Renal cortical epithelial cell (primary cell): ENCODE data around the gene ERCC1. TPM values are rescaled to one million over a fixed set of nuclear protein-coding genes. Genes with fewer than 3 reads are reported as not detected.

Experiments
- DNase-seq: peaks from one replicate; pipeline ENCODE4 v3.0.0-alpha.2; 2011; ENCODE audit warnings: low read depth
- total RNA-seq: library from RNA; depleted of rRNA; stranded (reverse); fragments of >200 nt; gene quantifications from 2 replicates; pipeline ENCODE4 v1.2.3, GENCODE V29; 2014

Gene ERCC1
- total RNA-seq, 1 donor from 2014 or later: 41.9 TPM

DNA sequence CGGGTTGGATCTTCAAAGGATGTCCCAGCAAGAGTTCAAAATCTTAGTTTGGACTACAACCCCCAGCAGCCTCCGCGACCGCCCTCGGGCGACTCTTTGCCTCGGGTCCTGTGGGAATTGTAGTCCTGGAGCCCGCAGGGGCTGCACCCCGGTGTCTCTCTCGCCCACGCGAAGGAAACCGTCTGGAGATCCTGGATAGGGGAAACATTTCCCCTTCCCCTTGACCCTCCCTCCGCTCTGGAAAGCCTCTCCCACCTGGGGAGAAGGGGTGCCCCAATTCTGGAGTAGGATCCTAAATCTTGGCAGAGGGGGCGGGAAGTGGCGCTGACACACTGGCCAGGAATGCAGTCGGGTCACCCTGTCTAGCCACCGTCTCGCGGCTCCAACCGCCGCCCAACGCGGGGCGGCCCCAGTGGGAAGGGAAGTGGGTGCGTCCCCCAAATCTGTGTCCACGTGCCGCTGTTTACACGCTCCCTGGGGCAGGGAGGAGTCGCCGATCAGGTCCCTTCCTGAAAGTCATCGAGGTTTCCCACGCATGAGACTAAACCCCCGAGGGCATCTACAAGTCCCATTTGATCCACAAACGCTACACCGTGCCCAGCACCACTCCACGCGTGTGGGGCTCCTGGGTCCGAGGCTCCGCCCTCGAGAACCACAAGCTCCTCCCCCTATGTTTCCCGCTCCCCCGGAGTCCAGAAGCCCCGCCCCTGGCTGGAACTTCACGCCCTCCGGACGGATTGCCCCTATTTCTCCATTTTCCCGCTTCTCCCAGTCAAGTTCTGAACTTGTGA lies 18.1 kb downstream of the ERCC1 start:
- DNase-seq: peak; percentile 86

DNA sequence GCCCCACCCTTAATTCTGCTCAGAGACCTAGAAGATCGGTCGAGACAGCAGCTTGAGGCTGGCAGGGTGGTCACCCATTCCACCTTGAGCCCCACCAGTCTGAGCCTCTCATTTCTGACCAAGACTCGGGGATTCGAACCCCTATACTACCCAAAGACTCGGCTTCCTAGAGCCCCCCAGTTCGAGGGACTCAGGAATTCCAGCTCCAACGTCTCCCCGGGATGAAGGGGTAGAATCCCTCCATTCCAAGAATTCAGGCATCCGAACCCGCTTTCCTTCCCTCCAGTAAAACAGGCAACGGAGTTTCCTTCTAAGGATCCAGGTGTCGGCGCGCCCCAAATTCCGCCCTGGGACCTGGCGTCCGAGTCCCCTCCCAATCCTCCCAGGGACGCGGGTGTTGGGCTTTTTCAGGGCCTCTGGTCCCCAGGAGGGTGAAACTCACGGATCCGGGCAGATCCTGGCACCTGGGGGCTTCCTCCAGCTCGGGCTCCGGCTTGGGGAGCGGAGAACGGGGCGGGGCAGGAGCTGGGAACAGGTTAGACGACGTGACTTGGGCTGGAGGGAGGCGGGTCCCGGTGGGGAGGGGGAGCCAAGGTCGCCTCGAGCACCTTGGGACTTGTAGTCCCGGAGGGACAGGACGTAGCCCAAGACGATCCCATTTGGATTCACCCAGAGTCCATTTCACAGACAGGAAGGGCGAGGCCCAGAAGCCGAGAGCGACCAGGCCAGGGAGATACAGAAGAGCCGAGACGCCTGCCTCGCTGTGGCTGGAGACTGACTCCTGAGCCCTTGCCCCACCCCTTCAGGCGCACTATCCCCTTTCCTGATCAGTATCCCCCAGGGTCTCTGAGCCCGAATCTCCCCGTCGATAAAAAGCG lies 18.9 kb downstream of the ERCC1 start, which contains the start of gene PPP1R13L:
Gene PPP1R13L, minus strand, starts transcription at position 513 of the 878 bp plus-strand sequence. CDS start 6,751 bp downstream, outside the sequence.
- peak; percentile 85 for DNase-seq

DNA sequence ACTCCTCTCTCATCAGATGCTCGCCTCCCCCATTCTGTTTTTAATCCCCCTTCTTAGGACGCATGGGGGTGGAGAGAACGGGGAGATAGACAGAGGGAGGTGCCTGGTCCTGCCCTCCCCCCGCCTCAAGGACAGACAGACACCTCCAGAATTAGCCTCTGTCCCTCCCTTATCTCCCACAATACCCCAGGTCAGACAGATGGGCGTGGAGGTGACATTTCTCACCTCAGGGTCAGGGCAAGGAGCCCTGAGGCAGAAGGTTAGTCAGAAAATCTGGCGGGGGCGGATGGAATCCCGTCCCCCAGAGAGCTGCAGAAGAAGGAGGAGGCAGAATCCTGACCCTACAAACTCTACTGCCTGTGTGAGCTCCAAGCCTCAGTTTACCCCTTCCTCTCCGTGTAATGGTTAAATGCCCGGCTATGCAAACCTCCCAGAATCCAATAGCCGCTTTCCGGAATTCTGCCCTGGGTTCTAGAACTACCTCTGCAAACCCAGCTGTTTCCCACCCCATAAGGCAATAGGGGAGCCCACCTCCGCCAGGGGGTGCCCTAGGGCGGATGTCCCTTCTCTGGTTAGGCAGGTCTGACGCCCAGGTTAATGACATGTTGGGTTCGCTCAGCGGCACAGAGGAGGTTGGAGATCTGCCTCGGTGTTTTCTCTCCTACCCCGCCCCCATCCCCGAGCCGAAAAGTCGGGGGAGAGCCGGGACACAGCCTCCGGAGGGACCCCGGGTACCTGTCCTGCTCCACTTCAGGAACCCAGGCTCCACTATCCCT lies 19.7 kb downstream of the ERCC1 start:
- DNase-seq: peak; percentile 44

DNA sequence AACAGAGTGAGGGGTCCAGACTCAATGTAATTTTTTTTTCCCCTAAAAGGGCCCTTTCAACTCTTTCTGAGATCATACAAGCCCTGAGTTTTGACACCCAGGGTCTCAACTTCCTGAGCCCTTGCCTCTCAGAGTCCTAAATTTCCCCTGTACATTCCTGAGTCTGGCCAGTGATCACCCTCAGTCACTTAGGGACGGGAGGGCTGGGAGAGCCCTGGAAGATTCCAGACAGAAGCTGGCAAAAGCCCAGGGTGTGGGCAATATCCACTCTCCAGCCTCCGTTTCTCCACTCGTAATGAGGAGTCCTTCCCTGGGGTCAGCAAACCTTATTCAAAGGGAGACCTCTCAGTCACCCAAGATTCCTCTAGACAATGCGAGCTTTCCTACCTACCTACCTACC lies 20.4 kb downstream of the ERCC1 start:
- no peak for DNase-seq

DNA sequence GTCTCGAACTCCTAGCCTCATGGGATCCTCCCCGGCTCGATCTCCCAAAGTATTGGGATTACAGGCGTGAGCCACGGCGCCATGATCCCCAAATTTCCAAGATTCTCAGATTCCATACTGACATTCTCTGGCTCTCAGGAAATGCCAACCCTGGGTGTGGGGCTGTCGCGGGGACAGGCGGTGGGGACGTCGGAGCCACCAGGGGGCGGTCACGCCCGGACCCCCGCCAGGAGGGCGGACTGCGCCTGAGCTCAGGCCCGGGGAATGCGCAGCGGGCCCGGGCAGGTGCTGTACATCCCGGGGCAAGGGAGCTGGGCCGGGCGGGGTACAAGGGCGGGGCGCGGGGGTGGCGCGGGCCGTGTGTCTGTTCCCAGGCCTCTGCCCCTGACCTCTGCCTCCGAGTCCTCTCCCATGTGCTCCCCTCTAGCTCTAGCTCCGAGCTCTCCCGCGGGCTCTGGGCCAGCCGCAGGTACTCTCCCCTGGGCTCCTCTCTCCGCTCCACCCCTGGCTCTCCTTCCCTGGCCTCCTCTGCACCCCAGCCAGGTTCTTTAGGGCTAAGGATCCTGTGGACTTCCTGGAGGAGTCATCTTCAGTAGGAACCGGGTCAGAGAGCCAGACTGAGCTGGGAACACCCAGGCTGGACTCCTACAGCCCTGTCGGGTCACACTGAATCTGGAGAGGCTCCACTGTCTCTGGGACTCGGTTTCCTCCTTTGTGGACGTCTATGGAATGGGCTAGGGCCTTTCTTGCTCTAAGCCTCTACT lies 21.2 kb downstream of the ERCC1 start:
- DNase-seq: no peak

DNA sequence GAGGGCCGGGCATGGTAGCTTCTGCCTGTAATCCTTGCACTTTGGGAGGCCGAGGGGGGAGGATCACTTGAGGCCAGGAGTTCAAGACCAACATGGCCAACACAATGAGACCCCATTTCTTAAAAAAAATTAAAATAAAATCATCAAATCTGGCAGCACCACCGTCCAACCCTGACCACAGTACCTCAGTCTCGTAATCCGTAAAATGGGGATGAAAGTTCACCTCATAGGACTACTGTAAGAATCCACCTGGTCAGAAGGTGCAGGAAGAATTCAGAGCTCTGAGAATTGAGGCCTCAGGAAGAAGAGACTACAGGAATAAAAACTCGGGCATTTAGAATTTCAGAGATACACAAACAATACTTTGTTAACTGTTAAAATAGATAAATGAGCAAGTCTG lies 21.9 kb downstream of the ERCC1 start:
- no peak for DNase-seq

DNA sequence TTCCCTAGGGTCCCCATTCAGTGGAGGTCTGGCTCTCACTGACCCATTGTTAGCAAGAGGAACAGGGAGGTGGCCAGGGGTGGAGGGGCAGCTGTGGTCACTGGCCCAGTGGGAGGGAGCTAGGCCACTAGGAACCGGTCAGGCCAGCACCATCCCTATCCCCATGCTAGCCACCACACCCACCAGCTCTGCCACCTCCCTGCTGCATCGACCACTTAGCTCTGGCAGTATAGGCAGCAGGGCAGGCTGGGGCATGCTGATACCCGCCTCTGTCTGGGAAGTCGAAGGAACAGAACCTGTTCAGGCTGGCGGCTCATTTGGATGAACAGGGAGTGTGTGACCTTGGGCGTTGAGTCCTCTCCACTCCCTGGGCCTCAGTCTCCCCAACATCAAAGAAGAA lies 23.5 kb downstream of the ERCC1 start:
- DNase-seq: no peak

DNA sequence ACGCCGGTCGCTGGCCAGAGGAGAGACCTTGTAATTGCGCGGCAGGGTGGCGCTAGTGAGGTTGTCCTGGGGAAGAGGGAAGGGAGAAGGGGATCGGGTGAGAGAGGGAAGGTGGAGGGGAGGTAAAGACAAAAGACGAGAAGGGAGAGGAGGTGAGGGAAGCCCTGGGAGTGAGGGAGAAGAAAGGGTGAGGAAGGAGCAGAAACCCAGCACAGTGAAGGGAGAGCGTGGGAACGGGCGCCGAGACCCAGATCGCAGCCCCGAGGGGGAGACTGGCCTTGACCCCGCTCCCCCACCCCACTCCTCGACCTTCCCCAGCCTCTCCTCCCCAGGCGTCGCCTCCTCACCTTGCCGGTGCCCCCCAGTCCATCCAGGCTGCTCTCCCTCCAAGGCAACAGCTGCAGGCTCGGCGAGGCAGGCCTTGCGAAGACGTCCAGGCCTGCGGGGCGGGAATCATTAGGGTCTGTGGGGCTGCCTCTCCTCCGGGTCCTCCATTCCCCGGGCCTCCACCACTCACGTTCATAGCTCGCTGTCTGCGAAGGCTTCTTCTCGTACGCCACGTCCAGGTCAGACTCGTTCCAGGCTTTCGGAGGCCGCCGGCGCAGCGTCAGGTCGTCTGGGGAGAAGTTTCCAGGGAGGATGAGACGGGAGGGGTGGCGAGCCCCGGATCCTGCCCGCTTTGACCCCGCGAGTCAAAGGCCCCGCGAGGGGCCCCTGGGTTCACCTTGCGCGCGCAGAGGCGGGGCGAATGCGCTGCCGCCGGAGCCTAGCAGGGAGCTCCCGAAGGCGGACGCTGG lies 27.7 kb downstream of the ERCC1 start:
- DNase-seq: no peak

DNA sequence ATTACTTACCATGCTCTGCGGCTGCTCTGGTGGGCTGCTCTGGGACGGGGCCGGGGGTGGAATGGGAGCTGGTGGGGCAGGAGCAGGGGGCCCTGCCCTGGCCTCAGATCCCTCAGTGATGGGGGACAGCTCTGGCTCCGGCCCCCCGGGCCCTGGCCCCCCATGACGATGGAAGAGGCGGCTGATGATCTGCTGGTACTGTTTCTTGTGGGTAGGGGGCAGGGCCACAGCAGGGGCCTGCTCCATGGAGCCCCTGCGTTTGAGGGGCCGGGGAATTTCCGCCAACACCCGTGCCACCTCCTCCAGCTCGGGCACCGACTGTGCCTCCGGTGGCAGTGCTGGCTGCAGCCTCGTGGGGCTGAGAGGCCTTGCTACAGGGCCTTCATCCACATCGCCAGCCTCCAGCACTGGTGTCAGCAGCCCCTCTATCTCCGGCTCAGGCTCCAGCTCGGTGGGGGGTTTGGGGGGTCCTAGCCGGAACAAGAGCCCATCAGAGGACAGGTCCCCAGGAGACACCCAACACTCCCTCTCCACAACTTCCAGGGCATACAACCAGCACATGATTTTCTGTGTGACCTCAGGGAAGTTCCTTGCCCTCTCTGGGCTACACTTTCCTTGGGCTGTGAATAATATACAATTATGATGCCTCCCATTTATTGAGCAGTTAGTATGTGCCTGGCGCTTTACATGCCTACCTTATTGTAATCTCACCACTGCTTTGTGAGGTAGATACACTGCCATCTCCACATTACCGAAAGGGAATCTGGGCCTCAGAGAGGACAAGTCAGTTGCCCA lies 31.6 kb downstream of the ERCC1 start:
- no peak for DNase-seq

DNA sequence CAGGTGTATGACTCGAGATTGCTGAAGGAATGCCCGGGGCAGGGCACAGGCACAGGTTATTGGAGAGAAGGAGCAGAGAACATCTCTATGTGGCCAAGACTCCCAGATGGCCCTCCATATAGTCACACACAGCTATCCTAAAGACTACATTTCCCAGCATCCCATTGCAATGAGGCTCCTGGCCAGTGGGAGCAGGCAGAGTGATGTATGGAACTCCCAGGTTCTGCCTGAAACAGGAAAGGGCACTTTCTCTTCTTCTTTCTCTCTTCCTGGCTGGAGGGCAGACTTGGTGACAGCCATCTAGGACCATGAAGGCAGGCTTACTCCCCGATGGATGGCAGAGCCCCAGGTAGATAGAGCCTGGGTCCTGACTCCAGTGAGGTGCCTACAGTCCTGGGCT lies 32.4 kb downstream of the ERCC1 start:
- no peak for DNase-seq

DNA sequence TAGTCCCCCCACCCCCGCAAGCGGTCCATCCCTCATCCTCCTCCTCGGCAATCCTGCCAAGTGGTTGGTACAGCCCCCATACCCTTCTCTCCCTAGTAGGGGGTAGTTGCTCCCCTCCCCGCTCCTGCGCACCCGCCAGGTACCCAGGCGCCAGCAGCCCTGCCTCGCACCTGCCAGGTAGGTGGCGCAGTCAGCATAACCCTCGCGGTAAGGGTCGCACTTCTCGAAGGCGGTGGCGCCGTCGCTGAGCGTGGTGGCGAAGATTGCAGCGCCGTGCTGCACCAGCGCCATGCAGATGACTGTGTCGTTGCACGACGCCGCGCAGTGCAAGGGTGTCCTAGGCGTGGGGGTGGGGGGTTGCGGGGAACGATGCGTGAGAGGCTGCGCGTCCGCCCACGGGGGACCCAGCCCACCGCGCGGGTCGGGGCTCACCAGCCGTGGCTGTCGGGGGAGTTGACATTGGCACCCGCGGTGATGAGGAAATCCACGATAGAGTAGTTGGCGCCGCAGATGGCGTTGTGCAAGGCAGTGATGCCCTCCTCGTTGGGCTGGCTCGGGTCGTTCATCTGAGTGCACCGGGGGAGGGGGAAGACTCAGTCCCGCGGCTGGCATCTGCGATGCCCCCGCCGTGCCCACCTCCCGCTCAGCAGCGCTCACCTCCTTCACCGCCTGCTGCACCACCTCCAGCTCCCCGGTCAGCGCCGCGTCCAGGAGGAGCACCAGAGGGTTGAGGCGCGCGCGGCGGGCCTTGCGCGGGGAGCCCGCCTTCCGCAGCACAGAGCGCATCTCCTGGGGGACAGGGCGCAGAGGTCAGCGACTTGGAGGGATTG lies 38.1 kb downstream of the ERCC1 start:
- DNase-seq: no peak

DNA sequence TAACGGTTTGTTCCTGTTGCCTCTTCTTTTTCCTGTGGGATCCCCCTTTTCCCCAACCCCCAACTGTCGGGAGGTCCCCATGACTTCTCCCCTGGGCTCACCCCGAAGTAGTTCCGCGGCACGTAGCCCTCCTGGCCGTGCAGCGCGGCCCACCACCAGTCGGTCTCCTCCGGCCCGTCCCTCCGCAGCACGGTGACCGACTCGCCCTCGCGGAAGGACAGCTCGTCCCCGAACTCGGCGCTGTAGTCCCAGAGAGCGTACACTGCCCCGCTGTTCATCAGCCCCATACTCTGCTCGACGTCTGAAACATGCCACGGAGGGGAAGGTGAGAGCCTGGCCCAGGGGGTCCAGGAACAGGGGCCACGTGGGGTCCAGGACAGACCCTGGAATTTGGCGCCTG lies 41.3 kb downstream of the ERCC1 start:
- DNase-seq: no peak

DNA sequence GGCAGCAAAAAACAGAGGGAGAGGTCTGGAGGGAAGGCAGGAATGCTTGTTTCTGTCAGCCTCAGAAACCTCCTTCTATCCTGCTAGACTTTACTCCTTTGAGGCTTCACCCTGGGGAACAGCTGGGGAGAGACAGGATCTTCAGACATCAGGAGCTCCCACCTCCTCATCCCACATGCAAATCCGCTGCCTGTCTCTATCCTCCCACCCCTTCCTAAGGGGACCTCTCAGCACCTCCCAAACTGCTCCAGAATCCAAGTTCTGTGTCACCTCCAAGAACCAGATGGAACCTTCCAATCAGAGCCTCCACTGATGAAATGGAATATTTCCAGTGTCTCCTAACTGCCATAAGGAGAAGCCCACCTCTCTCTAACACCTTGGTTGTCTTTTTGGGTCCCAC lies 43.6 kb downstream of the ERCC1 start:
- DNase-seq: no peak

DNA sequence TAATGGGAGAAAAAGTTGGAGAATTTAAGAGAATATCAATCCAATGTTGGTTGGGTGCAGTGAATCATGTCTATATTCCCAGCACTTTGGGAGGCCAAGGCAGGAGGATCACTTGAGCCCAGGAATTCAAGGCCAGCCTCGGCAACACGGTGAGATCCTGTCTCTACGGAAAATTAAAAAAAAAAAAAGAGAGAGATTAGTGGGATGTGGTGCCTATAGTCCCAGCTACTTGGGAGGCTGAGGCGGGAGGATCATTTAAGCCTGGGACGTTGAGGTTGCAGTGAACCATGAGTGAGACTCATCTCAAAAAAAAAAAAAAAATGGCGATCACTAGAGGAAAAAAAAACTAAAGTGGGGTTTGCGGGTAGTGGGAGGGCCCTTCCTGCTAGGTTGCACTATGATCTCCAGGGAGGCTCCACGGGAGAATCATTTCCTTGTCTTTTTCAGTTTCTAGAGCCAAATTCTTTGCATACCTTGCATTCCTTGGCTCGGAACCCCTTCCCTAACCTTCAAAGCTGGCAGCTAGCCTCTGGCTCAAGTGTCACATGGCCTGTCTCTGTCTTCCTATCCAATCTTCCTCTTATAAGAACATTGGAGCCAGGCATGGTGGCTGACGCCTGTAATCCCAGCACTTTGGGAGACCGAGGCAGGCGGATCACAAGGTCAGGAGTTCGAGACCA lies 47.5 kb downstream of the ERCC1 start:
- peak; percentile 93 for DNase-seq

DNA sequence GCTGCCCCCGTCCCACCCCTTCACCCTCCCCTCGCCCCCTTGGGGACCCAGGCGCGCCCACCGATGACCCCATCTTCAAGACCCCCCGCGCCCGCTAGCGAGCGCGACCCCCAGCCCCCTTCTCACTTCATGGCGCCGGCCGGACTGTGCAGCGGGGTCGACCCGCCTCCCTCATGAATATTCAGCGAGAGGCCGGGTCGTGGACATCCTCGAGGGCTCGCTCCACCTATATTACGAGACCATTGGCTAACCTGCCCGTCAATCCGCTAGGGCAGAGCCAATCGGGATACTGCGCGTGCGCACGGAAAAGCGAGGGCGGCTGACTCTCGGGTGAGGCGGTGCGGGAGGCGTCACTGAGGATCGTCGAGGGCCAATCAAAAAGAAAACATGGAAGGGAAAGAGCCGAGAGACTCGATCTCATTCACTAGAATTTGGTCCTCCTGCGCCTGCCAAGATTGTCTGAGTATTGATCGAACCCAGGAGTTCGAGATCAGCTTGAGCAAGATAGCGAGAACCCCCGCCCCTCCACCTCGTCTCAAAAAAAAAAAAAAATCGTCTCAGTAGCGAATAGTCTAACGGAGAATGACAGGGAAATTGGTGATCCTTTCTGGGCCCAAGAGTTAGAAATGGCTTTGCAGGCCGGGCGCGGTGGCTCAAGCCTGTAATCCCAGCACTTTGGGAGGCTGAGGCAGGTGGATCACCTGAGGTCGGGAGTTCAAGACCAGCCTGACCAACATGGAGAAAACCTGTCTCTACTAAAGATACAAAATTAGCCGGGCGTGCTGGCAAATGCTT lies 53.1 kb downstream of the ERCC1 start, which contains the start of gene ERCC2:
Gene ERCC2, minus strand, starts transcription at position 164 of the 795 bp plus-strand sequence. Its CDS starts 33 bp downstream, at position 131.
- DNase-seq: peak; percentile 91

DNA sequence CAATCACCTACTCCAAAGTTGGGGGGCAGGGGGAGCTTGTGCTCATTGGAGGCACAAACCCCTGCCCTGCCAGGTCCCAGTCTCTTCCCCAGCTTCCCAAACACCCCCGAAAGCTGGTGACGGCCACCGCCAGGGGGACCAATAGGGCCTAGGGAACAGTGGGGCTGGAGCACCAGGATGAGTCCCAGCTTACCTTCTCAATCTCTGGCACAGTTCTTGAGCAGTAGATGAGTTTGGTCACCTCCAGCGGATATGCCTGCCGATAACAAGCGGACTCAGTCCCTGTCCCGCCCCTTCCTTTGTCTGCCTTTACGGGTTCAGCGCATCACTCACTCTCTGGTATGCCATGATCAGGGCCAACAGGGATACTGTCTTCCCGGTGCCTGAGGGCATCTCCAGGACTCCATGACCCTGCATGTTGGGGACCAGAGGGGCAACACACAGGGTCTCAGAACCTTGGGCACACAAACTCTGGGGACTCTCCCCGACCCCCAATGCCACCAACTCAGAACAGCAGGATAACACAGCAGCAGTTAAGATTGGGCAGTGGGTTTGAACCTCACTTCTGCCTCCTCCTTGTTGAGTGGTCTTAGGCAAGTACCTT lies 54.9 kb downstream of the ERCC1 start:
- DNase-seq: no peak

DNA sequence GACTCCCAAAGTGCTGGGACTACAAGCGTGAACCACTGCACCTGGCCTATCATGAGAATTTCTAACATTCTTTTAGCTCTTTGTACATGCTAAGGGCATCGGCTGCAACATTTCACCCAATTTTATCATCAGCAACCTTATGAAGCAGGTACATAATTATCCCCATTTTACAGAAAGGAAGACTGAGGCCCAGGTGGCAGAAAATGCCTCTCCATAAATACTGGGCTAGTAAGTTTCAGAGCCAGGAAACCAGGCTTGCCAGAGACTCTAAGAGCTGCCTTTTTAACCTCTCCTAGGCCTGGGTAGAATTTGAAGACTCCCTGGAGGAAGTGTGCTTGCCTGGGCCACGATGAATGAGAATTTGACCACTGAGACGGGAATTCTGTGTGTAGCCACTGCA lies 55.6 kb downstream of the ERCC1 start:
- DNase-seq: no peak
